Tibial artery (tissue), 4 donors: ENCODE results near the gene NME1.
"Not testable (repeated sequence)": the region's sequence is repeated elsewhere in the genome, so short reads cannot be mapped to it uniquely, and the experiment has no call there.

ENCODE experiments used
- DNase-seq, 2 donors: peaks; one replicate each; pipeline ENCODE4 v3.0.0-alpha.2; 2019
- H3K27ac ChIP-seq, 2 donors: fragments of 200-600 bp; sonication (generic) in 1 of 2; 1 replicate in 1 of 2; 2 replicates in 1 of 2; pipeline ENCODE4 v1.5.1; 2018 to 2019; ENCODE audit warnings: mild to moderate bottlenecking in 1 of 2
- H3K27me3 ChIP-seq, 2 donors: fragments of 200-600 bp; sonication (generic) in 1 of 2; one replicate each; pipeline versions ENCODE4 v1.5.1 to v1.6.0; 2016 to 2019
- H3K36me3 ChIP-seq, 3 donors: fragments of 200-600 bp; sonication (generic) in 2 of 3; one replicate each; pipeline ENCODE4 v1.5.1; 2016 to 2019; ENCODE audit warnings: mild to moderate bottlenecking in 2 of 3
- H3K4me1 ChIP-seq, 4 donors: fragments of 200-600 bp; sonication (generic) in 2 of 4; 1 replicate in 3 of 4; 2 replicates in 1 of 4; pipeline ENCODE4 v1.5.1; 2016 to 2019
- H3K4me3 ChIP-seq, 2 donors: fragments of 200-600 bp; sonication (generic) in 1 of 2; 1 replicate in 1 of 2; 2 replicates in 1 of 2; pipeline ENCODE4 v1.5.1; 2018 to 2019; ENCODE audit warnings: mild to moderate bottlenecking in 2 of 2
- H3K9me3 ChIP-seq, 3 donors: fragments of 200-600 bp; sonication (generic) in 1 of 3; one replicate each; pipeline ENCODE4 v1.5.1; 2016 to 2019
- intact Hi-C: fragments of 100-400 bp; cut with DNase I; formaldehyde crosslinking; loops from one replicate; pipeline ENCODE4 v1.15.0; 2023; ENCODE audit warnings: low total_unique reads
- TF ChIP-seq, protein P1 (sequence below), 2 experiments: fragments of 200-600 bp in 1 of 2; fragments of 450-650 bp in 1 of 2; IDR thresholded peaks; one replicate each; pipeline ENCODE4 v1.5.1; 2017 to 2019; ENCODE audit warnings: antibody characterized with exemption in 2 of 2, mild to moderate bottlenecking in 1 of 2, moderate library complexity in 1 of 2

Gene NME1

DNA sequence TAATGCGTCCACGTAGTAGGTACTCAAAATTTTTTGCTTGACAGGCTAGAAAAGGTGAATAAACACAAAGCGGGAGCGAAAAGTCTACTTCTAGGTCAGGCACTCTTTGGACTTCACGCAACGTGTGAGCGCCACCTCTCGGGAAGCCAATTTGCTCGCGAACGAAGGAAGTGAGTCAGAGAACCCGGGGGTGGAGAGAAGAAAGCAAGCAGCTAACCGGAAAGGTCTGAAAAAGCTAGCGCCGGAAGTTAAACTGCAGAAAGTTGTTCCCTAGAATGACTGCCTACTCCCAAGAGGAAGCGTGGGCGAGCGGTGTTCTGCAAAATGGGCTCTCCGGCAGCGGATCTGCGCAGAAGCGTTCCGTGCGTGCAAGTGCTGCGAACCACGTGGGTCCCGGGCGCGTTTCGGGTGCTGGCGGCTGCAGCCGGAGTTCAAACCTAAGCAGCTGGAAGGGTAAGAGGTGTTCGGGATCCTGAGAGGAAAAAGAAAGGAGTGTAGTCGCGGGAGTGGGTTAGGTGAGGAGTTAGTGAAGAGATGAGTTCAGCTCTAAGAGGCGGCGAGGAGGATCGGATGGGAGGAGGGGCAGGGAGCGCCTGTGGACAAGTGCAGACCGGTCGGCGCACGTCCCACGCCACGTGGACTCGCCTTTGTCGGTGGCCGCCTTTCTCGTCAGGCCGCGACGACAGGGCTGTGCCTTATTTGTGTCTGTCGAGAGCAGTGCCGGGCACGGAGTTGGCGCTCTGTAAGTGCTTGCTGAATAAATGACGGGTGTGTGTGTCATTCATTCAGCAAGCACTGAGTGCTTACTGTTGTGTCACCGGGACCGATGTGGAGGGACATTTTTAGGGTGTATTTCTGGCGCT is at the start of gene NME1:
NME1 (plus strand) TSS at position 350 of the 863 bp plus-strand sequence. CDS start 2,096 bp downstream, outside the sequence.
- intact Hi-C loops = loop anchor here (2.0 to 10.0 kb wide), 4 partner anchors 13 to 309 kb away; partner anchors contain the start of genes NME2 and SPAG9
- DNase-seq = peak; percentile 96 to 98
- Histone ChIP-seq H3K27me3 (no peaks in the 10 kb centered on the region), H3K4me3 (peak within 1 kb of the TSS; percentile 62 to 83), H3K4me1 (peaks cover 0 to 21% (median 6%) of the 10 kb centered on the region in 4 donors), H3K9me3 (no peaks in the 10 kb centered on the region), H3K27ac (peak within 1 kb of the TSS; percentile 79 to 82), H3K36me3 (peaks cover 0 to 6% (median 0%) of the 10 kb centered on the region in 3 donors)
- TF ChIP-seq, protein P1, sequence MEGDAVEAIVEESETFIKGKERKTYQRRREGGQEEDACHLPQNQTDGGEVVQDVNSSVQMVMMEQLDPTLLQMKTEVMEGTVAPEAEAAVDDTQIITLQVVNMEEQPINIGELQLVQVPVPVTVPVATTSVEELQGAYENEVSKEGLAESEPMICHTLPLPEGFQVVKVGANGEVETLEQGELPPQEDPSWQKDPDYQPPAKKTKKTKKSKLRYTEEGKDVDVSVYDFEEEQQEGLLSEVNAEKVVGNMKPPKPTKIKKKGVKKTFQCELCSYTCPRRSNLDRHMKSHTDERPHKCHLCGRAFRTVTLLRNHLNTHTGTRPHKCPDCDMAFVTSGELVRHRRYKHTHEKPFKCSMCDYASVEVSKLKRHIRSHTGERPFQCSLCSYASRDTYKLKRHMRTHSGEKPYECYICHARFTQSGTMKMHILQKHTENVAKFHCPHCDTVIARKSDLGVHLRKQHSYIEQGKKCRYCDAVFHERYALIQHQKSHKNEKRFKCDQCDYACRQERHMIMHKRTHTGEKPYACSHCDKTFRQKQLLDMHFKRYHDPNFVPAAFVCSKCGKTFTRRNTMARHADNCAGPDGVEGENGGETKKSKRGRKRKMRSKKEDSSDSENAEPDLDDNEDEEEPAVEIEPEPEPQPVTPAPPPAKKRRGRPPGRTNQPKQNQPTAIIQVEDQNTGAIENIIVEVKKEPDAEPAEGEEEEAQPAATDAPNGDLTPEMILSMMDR (IDR thresholded peaks at IDR 0.05) = peak; percentile 66 to 79

DNA sequence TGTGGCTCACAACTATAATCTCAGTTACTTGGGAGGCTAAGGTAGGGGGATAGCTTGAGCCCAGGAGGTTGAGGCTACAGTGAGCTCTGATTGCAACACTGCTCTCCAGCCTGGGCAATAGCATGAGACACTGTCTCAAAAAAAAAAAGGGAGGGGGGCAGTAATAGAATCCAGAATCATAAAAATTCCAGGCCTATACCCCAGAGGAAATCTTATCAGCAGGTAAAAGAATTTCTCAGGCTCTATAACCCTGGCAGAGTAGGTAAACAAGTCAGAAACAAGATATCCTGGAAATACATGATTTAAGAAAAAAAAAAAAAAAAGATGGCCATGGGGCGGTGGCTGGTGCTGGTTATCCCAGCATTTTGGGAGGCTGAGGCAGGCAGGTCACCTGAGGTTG is 45.6 kb upstream of the NME1 start:
- TF ChIP-seq, protein P1 (IDR thresholded peaks at IDR 0.05) = no peak
- Histone ChIP-seq H3K4me3 (no peak overlapping the region), H3K27ac (no peak overlapping the region), H3K4me1 (peaks cover 0 to 36% (median 14%) of the 10 kb centered on the region in 4 donors), H3K36me3 (no peaks in the 10 kb centered on the region), H3K27me3 (no peaks in the 10 kb centered on the region), H3K9me3 (no peaks in the 10 kb centered on the region)
- intact Hi-C loops = no loop called here
- no peak for DNase-seq

DNA sequence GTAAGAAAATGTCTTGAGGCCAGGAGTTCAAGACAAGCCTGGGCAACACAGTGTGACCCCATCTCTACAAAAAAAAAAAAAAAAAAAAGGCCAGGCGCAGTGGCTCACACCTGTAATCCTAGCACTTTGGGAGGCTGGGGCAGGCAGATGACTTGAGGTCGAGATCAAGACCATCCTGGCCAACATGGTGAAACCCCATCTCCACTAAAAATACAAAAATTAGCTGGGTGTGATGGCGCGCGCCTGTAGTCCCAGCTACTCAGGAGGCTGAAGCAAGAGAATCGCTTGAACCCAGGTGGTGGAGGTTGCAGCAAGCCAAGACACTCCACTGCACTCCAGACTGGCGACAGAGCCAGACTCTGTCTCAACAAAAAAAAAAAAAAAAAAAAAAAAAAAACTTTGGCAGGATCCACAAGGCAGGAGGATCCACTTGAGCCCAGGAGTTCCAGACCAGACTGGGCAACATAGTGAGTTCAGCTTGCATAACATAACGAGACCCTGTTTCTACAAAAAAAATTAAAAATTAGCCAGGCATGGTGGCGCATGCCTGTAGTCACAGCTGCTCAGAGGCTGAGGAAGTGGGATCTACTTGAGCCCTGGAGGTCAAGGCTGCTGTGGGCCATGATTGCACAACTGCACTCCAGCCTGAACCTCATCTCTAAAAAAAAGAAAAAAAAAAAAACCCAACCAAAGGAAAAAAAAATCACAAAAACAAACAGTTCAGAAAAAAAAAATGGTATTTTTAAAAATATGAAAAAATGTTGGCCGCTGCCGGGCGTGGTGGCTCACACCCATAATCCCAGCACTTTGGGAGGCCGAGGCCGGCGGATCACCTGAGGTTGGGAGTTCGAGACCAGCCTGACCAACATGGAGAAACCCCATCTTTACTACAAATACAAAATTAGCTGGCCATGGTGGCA is 40.8 kb upstream of the NME1 start:
- H3K9me3 ChIP-seq, H3K27me3 ChIP-seq, intact Hi-C loops, H3K4me3 ChIP-seq, H3K36me3 ChIP-seq: not testable (repeated sequence)
- Histone ChIP-seq H3K27ac (peak overlapping the region in 1 of 2 donors; percentile 17), H3K4me1 (peaks cover 0 to 50% (median 22%) of the 10 kb centered on the region in 4 donors)
- DNase-seq = peak; percentile 60 to 78

DNA sequence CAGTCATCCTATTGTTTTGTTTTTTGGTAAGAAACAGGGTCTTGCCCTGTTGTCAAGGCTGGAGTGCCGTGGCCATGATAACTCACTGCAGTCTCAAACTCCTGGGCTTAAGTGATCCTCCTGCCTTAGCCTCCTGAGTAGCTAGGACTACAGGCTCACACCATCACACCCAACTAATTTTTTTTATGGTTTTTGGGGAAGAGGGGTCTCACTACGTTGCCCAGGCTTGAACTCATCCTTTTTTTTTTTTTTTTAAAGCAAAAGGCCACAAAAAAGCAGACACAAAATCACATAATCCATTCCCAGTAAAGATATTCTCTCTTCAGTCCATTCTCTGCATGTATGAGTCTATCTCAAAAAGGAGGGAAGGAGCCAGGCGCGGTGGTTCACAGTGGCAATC is 38.2 kb upstream of the NME1 start:
- H3K4me3 ChIP-seq = no peak overlapping the region
- peaks cover 0 to 69% (median 38%) of the 10 kb centered on the region in 4 donors for H3K4me1 ChIP-seq
- no peaks in the 10 kb centered on the region for H3K9me3 ChIP-seq
- intact Hi-C loops = no loop called here
- H3K27me3 ChIP-seq = no peaks in the 10 kb centered on the region
- H3K27ac ChIP-seq = no peak overlapping the region
- TF ChIP-seq, protein P1 (IDR thresholded peaks at IDR 0.05) = no peak
- no peak for DNase-seq
- H3K36me3 ChIP-seq = no peaks in the 10 kb centered on the region

DNA sequence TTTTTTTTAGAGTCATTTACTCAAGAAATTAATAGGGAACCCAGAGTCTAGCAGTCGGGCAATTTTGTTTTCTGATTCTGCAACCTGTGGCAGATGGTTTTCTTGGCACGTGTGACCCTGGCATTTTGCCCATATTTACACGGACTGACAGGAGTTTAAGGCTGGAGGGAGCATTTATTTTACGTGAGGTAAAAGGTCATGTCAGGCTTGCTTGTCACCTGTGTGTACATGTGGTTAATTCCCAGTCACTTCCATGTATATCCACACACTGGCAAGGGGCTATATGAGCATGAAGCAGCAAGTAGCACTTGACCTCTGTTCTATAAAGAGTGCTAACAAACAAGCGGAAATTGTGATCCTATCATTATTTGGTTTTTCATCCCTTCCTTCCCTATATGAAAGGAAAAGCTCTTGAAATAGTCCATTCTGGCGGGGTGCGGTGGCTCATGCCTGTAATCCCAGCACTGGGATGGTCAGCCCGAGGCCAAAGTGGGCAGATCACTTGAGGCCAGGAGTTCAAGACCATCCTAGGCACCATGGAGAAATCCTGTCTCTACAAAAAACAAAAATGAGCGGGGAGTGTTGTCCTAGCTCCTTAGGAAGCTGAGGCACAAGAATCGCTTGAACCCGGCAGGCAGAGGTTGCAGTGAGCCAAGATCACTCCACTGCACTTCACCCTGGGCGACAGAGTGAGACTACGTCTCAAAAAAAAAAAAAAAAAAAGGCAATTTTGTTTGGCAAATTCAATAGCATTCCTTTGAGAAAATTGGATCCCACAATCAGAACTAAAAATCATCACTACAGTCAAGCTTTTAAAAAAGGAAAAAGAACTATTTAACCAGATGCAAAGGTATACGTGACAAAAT is 34.8 kb upstream of the NME1 start:
- peak; percentile 39 to 53 for DNase-seq
- intact Hi-C loops = no loop called here

More for the DNA sequence above, 34.8 kb upstream of the NME1 start:
- Histone ChIP-seq H3K36me3 (no peaks in the 10 kb centered on the region), H3K27ac (peak overlapping the region; percentile 97 to 99), H3K4me1 (peaks cover 0 to 63% (median 32%) of the 10 kb centered on the region in 4 donors), H3K9me3 (no peaks in the 10 kb centered on the region), H3K4me3 (peak overlapping the region; percentile 86 to 98), H3K27me3 (no peaks in the 10 kb centered on the region)
- TF ChIP-seq, protein P1 (IDR thresholded peaks at IDR 0.05) = no peak
